ENCODE measurements around the gene DNM3. TPM values are rescaled to one million over a fixed set of nuclear protein-coding genes. Genes with fewer than 3 reads are reported as not detected.

DNM3 gene
- total RNA-seq, 1 experiment from 2014 or later = 0.45 TPM

GRCh38 chr1:172343240-172344160, 502.2 kb downstream of the DNM3 start:
- Histone ChIP-seq H3K9me2 (replicated peaks; ENCODE audit: insufficient read depth, low read length) (no peaks in the 10 kb centered on the region), H3K27ac (ENCODE audit: low read length) (no peak overlapping the region), H3K36me3 (ENCODE audit: insufficient read depth, low read length) (no peaks in the 10 kb centered on the region)

DNA sequence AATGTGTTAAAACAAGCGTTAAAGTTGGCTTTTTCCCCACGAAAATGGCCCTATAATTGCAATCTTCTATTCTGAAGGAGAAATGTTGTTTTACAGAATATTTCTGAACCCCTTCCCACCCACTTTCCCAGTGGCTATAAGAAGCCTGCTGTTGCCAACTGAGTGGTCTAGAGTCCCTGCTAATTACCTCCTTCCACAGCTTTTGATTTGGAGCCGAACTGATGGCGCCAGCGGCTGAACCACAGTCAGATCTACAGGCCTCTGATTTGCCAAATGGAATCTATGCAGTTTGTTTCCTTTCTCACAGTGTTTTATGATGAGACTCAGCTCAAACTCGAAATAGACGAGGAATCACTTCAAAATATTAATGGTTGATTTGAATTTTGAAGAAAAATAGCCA, 503.1 kb downstream of the DNM3 start:
- Histone ChIP-seq H3K27me3 (ENCODE audit: low read length) (no peaks in the 10 kb centered on the region), H3K9me3 (ENCODE audit: low read length) (no peaks in the 10 kb centered on the region), H3K4me1 (ENCODE audit: low read length) (no peaks in the 10 kb centered on the region), H3K9me2 (replicated peaks; ENCODE audit: insufficient read depth, low read length) (no peaks in the 10 kb centered on the region), H3K36me3 (ENCODE audit: insufficient read depth, low read length) (no peaks in the 10 kb centered on the region), H3K27ac (ENCODE audit: low read length) (no peak overlapping the region), H4K20me1 (ENCODE audit: insufficient read depth, low read depth, low read length) (no peaks in the 10 kb centered on the region), H3K9ac (ENCODE audit: low read length) (no peak overlapping the region), H2AFZ (ENCODE audit: low read length) (no peak overlapping the region), H3K79me2 (ENCODE audit: low read length) (no peaks in the 10 kb centered on the region), H3K4me3 (ENCODE audit: low read length) (no peak overlapping the region), H3K4me2 (ENCODE audit: low read depth, low read length, poor library complexity, severe bottlenecking) (no peak overlapping the region)
- DNase-seq = no peak

More at GRCh38 chr1:172343240-172344160, 502.2 kb downstream of the DNM3 start:
- no peaks in the 10 kb centered on the region for H3K79me2 ChIP-seq (ENCODE audit: low read length)
- no peaks in the 10 kb centered on the region for H3K27me3 ChIP-seq (ENCODE audit: low read length)
- DNase-seq = no peak
- no peak overlapping the region for H3K4me2 ChIP-seq (ENCODE audit: low read depth, low read length, poor library complexity, severe bottlenecking)
- H3K9ac ChIP-seq (ENCODE audit: low read length) = no peak overlapping the region
- H4K20me1 ChIP-seq (ENCODE audit: insufficient read depth, low read depth, low read length) = no peaks in the 10 kb centered on the region
- no peaks in the 10 kb centered on the region for H3K4me1 ChIP-seq (ENCODE audit: low read length)
- H3K9me3 ChIP-seq (ENCODE audit: low read length) = no peaks in the 10 kb centered on the region
- no peak overlapping the region for H2AFZ ChIP-seq (ENCODE audit: low read length)
- no peak overlapping the region for H3K4me3 ChIP-seq (ENCODE audit: low read length)

GRCh38 chr1:172345077-172345476, 503.8 kb downstream of the DNM3 start:
- Histone ChIP-seq H3K79me2 (ENCODE audit: low read length) (no peaks in the 10 kb centered on the region), H3K9me3 (ENCODE audit: low read length) (no peaks in the 10 kb centered on the region), H3K36me3 (ENCODE audit: insufficient read depth, low read length) (no peaks in the 10 kb centered on the region), H3K4me2 (ENCODE audit: low read depth, low read length, poor library complexity, severe bottlenecking) (no peak overlapping the region), H3K27me3 (ENCODE audit: low read length) (no peaks in the 10 kb centered on the region), H2AFZ (ENCODE audit: low read length) (no peak overlapping the region), H3K9me2 (replicated peaks; ENCODE audit: insufficient read depth, low read length) (no peaks in the 10 kb centered on the region), H3K4me1 (ENCODE audit: low read length) (no peaks in the 10 kb centered on the region), H4K20me1 (ENCODE audit: insufficient read depth, low read depth, low read length) (no peaks in the 10 kb centered on the region), H3K4me3 (ENCODE audit: low read length) (no peak overlapping the region), H3K27ac (ENCODE audit: low read length) (no peak overlapping the region), H3K9ac (ENCODE audit: low read length) (no peak overlapping the region)
- no peak for DNase-seq

DNA sequence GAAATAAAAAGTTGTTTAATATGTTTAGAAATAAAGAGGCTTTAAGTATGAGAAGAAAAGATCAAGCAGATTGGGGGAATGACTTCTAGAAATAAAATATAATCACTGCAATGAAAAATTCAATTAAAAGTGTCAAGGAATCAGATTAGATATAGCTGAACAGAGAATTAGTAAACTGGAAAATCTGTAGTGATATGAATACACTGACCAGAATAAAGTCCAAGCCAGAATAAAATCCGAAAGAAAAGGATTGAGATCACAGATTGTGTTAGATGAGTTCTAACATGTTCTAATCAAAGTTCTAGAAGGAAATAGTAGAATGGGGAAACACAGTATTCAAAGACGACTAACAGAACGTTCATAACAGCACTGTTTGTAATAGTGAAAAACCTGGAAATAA, 506.1 kb downstream of the DNM3 start:
- no peak overlapping the region for H2AFZ ChIP-seq (ENCODE audit: low read length)
- no peak overlapping the region for H3K27ac ChIP-seq (ENCODE audit: low read length)
- no peaks in the 10 kb centered on the region for H4K20me1 ChIP-seq (ENCODE audit: insufficient read depth, low read depth, low read length)
- H3K9me3 ChIP-seq (ENCODE audit: low read length) = no peaks in the 10 kb centered on the region
- no peaks in the 10 kb centered on the region for H3K79me2 ChIP-seq (ENCODE audit: low read length)
- no peaks in the 10 kb centered on the region for H3K9me2 ChIP-seq (replicated peaks; ENCODE audit: insufficient read depth, low read length)
- no peak overlapping the region for H3K9ac ChIP-seq (ENCODE audit: low read length)
- DNase-seq = no peak
- no peaks in the 10 kb centered on the region for H3K27me3 ChIP-seq (ENCODE audit: low read length)
- no peak overlapping the region for H3K4me3 ChIP-seq (ENCODE audit: low read length)
- H3K4me2 ChIP-seq (ENCODE audit: low read depth, low read length, poor library complexity, severe bottlenecking) = no peak overlapping the region
- H3K36me3 ChIP-seq (ENCODE audit: insufficient read depth, low read length) = no peaks in the 10 kb centered on the region
- H3K4me1 ChIP-seq (ENCODE audit: low read length) = no peaks in the 10 kb centered on the region

- Histone ChIP-seq H3K9me3 (ENCODE audit: low read length) (no peaks in the 10 kb centered on the region), H3K27me3 (ENCODE audit: low read length) (no peaks in the 10 kb centered on the region), H3K79me2 (ENCODE audit: low read length) (no peaks in the 10 kb centered on the region), H3K9me2 (replicated peaks; ENCODE audit: insufficient read depth, low read length) (no peaks in the 10 kb centered on the region), H3K27ac (ENCODE audit: low read length) (no peak overlapping the region), H4K20me1 (ENCODE audit: insufficient read depth, low read depth, low read length) (no peaks in the 10 kb centered on the region), H2AFZ (ENCODE audit: low read length) (no peak overlapping the region), H3K4me1 (ENCODE audit: low read length) (no peaks in the 10 kb centered on the region), H3K4me2 (ENCODE audit: low read depth, low read length, poor library complexity, severe bottlenecking) (no peak overlapping the region), H3K36me3 (ENCODE audit: insufficient read depth, low read length) (no peaks in the 10 kb centered on the region), H3K9ac (ENCODE audit: low read length) (no peak overlapping the region), H3K4me3 (ENCODE audit: low read length) (no peak overlapping the region)
- DNase-seq = no peak
These were observed 509.6 kb downstream of the DNM3 start for GRCh38 chr1:172350856-172351255.

GRCh38 chr1:172351346-172351745, 510.0 kb downstream of the DNM3 start:
- Histone ChIP-seq H4K20me1 (ENCODE audit: insufficient read depth, low read depth, low read length) (no peaks in the 10 kb centered on the region), H3K4me3 (ENCODE audit: low read length) (no peak overlapping the region), H3K9ac (ENCODE audit: low read length) (no peak overlapping the region), H2AFZ (ENCODE audit: low read length) (no peak overlapping the region), H3K9me2 (replicated peaks; ENCODE audit: insufficient read depth, low read length) (no peaks in the 10 kb centered on the region), H3K27me3 (ENCODE audit: low read length) (no peaks in the 10 kb centered on the region), H3K27ac (ENCODE audit: low read length) (no peak overlapping the region), H3K4me2 (ENCODE audit: low read depth, low read length, poor library complexity, severe bottlenecking) (no peak overlapping the region), H3K9me3 (ENCODE audit: low read length) (no peaks in the 10 kb centered on the region), H3K36me3 (ENCODE audit: insufficient read depth, low read length) (no peaks in the 10 kb centered on the region), H3K4me1 (ENCODE audit: low read length) (no peaks in the 10 kb centered on the region), H3K79me2 (ENCODE audit: low read length) (no peaks in the 10 kb centered on the region)
- DNase-seq = no peak

DNA sequence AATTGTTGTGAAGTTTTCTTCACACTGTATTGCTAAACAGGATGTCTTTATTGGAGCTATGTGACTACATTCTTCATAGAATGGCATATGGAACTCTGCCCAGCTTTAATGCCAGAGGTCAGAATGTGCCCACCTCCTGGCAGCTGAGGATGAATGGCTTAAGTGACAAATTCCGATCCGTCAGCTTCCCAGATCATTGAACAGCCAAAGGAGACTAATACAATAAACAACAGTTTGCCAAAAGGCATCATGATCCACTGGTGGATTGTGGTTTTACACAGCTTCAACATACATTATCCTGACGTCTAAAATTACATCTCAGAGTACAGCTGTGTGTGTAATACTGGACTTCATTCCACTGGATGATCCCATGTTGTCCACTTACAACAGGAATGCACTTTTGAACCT, 510.5 kb downstream of the DNM3 start:
- Histone ChIP-seq H4K20me1 (ENCODE audit: insufficient read depth, low read depth, low read length) (no peaks in the 10 kb centered on the region), H3K9ac (ENCODE audit: low read length) (no peak overlapping the region), H2AFZ (ENCODE audit: low read length) (no peak overlapping the region), H3K9me2 (replicated peaks; ENCODE audit: insufficient read depth, low read length) (no peaks in the 10 kb centered on the region), H3K4me2 (ENCODE audit: low read depth, low read length, poor library complexity, severe bottlenecking) (no peak overlapping the region), H3K4me1 (ENCODE audit: low read length) (no peaks in the 10 kb centered on the region), H3K79me2 (ENCODE audit: low read length) (no peaks in the 10 kb centered on the region), H3K27me3 (ENCODE audit: low read length) (no peaks in the 10 kb centered on the region), H3K9me3 (ENCODE audit: low read length) (no peaks in the 10 kb centered on the region), H3K4me3 (ENCODE audit: low read length) (no peak overlapping the region), H3K36me3 (ENCODE audit: insufficient read depth, low read length) (no peaks in the 10 kb centered on the region), H3K27ac (ENCODE audit: low read length) (no peak overlapping the region)
- DNase-seq = no peak

DNA sequence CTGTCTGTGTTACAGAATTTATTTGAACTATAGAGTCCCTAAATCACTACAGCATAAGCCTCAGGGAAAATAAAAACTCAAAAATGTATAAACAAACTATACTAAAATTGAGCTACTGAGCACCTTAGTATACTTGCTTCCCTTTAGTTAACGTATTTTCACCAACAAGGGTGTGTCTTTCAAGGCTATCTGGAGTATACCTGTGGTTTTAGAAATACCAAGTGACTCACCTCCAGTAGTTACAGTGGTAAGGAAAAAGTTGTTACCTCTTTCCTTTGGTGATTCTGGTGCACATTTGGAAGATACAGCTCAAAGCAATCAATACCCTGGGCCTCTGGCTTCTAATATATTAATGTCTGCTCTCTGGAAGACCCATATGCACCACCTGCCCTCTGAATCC, 511.1 kb downstream of the DNM3 start:
- H4K20me1 ChIP-seq (ENCODE audit: insufficient read depth, low read depth, low read length) = no peaks in the 10 kb centered on the region
- no peak overlapping the region for H3K4me3 ChIP-seq (ENCODE audit: low read length)
- no peak for DNase-seq

More for the DNA sequence above, 511.1 kb downstream of the DNM3 start:
- Histone ChIP-seq H3K36me3 (ENCODE audit: insufficient read depth, low read length) (no peaks in the 10 kb centered on the region), H3K27me3 (ENCODE audit: low read length) (no peaks in the 10 kb centered on the region), H3K9me3 (ENCODE audit: low read length) (no peaks in the 10 kb centered on the region), H3K27ac (ENCODE audit: low read length) (no peak overlapping the region), H3K79me2 (ENCODE audit: low read length) (no peaks in the 10 kb centered on the region), H3K9me2 (replicated peaks; ENCODE audit: insufficient read depth, low read length) (no peaks in the 10 kb centered on the region), H3K4me2 (ENCODE audit: low read depth, low read length, poor library complexity, severe bottlenecking) (no peak overlapping the region), H3K9ac (ENCODE audit: low read length) (no peak overlapping the region), H3K4me1 (ENCODE audit: low read length) (no peaks in the 10 kb centered on the region), H2AFZ (ENCODE audit: low read length) (no peak overlapping the region)
